BLaER1 (cell line): ENCODE results near the gene COA3.

ENCODE experiments used
- H3K27ac ChIP-seq: shearing (Covaris generic); formaldehyde crosslinking; 2 replicates; pipeline ENCODE4 v1.8.1; 2022
- H3K27me3 ChIP-seq: shearing (Covaris generic); formaldehyde crosslinking; 2 replicates; pipeline ENCODE4 v1.8.1; 2022
- H3K36me3 ChIP-seq: shearing (Covaris generic); formaldehyde crosslinking; 2 replicates; pipeline ENCODE4 v1.8.1; 2022
- H3K4me1 ChIP-seq: shearing (Covaris generic); formaldehyde crosslinking; 2 replicates; pipeline ENCODE4 v1.8.1; 2022
- H3K4me2 ChIP-seq: shearing (Covaris generic); formaldehyde crosslinking; 2 replicates; pipeline ENCODE4 v1.8.1; 2022
- H3K4me3 ChIP-seq: shearing (Covaris generic); formaldehyde crosslinking; 2 replicates; pipeline ENCODE4 v1.8.1; 2022
- H3K9ac ChIP-seq: shearing (Covaris generic); formaldehyde crosslinking; 2 replicates; pipeline ENCODE4 v1.8.1; 2022
- H3K9me3 ChIP-seq: shearing (Covaris generic); formaldehyde crosslinking; 2 replicates; pipeline ENCODE4 v1.8.1; 2022
- H4K20me1 ChIP-seq: shearing (Covaris generic); formaldehyde crosslinking; 2 replicates; pipeline ENCODE4 v1.8.1; 2022
- Cebpa-rat ChIP-seq: shearing (Covaris generic); IDR thresholded peaks from 2 replicates; pipeline ENCODE4 v1.8.1; 2022

COA3 gene

GRCh38 chr17:42760652-42761581, 37.6 kb downstream of the COA3 start, which contains the start of gene RAMP2:
RAMP2 (plus strand) TSS chr17:42761227; CDS start chr17:42761262, 35 bp downstream.
- Histone ChIP-seq H3K9me3 (no peaks in the 10 kb centered on the region), H4K20me1 (peaks cover 16% of the 10 kb centered on the region), H3K4me2 (peak within 1 kb of the TSS; percentile 90), H3K4me3 (peak within 1 kb of the TSS; percentile 63), H3K4me1 (peaks cover 12% of the 10 kb centered on the region), H3K27me3 (peaks cover 53% of the 10 kb centered on the region), H3K9ac (0 out of 2 replicates have a peak within 1 kb of the TSS, but pooled peaks have one; percentile 15), H3K27ac (no peak within 1 kb of the TSS), H3K36me3 (no peaks in the 10 kb centered on the region)
- no peak for TF ChIP-seq Cebpa-rat

GRCh38 chr17:42759982-42760651, 38.4 kb downstream of the COA3 start:
- Histone ChIP-seq H3K4me3 (no peak overlapping the region), H3K9ac (no peak overlapping the region), H3K4me1 (peaks cover 12% of the 10 kb centered on the region), H3K27me3 (peaks cover 53% of the 10 kb centered on the region), H4K20me1 (peaks cover 16% of the 10 kb centered on the region), H3K9me3 (no peaks in the 10 kb centered on the region), H3K27ac (no peak overlapping the region), H3K36me3 (no peaks in the 10 kb centered on the region), H3K4me2 (no peak overlapping the region; the same call in 1 of the 2 replicates)
- no peak for TF ChIP-seq Cebpa-rat

GRCh38 chr17:42754782-42755181, 43.7 kb downstream of the COA3 start:
- H3K27me3 ChIP-seq: peaks cover 17% of the 10 kb centered on the region
- H3K27ac ChIP-seq: no peak overlapping the region
- no peaks in the 10 kb centered on the region for H4K20me1 ChIP-seq
- no peaks in the 10 kb centered on the region for H3K9me3 ChIP-seq
- H3K4me2 ChIP-seq: no peak overlapping the region
- no peaks in the 10 kb centered on the region for H3K36me3 ChIP-seq
- no peak overlapping the region for H3K4me3 ChIP-seq
- H3K4me1 ChIP-seq: 0 out of 2 replicates have a peak, but pooled peaks cover 4% of the 10 kb centered on the region
- TF ChIP-seq Cebpa-rat: no peak
- H3K9ac ChIP-seq: no peak overlapping the region

GRCh38 chr17:42751628-42752027, 46.9 kb downstream of the COA3 start:
- Histone ChIP-seq H3K27ac (no peak overlapping the region), H3K4me2 (no peak overlapping the region), H3K4me3 (no peak overlapping the region), H3K27me3 (no peaks in the 10 kb centered on the region), H4K20me1 (no peaks in the 10 kb centered on the region), H3K9me3 (no peaks in the 10 kb centered on the region), H3K9ac (no peak overlapping the region), H3K36me3 (no peaks in the 10 kb centered on the region), H3K4me1 (0 out of 2 replicates have a peak, but pooled peaks cover 4% of the 10 kb centered on the region)
- TF ChIP-seq Cebpa-rat: no peak

GRCh38 chr17:42750739-42751344, 47.7 kb downstream of the COA3 start:
- Histone ChIP-seq H4K20me1 (no peaks in the 10 kb centered on the region), H3K4me1 (0 out of 2 replicates have a peak, but pooled peaks cover 4% of the 10 kb centered on the region), H3K4me3 (no peak overlapping the region), H3K9me3 (no peaks in the 10 kb centered on the region), H3K27ac (no peak overlapping the region), H3K9ac (no peak overlapping the region), H3K36me3 (no peaks in the 10 kb centered on the region), H3K4me2 (no peak overlapping the region), H3K27me3 (no peaks in the 10 kb centered on the region)
- no peak for TF ChIP-seq Cebpa-rat

- no peaks in the 10 kb centered on the region for H3K27me3 ChIP-seq
- H3K9me3 ChIP-seq: no peaks in the 10 kb centered on the region
- H3K9ac ChIP-seq: no peak overlapping the region
- TF ChIP-seq Cebpa-rat: no peak
- no peak overlapping the region for H3K27ac ChIP-seq
- no peak overlapping the region for H3K4me2 ChIP-seq
- no peaks in the 10 kb centered on the region for H4K20me1 ChIP-seq
- peaks cover 6% of the 10 kb centered on the region; the same call in 1 of the 2 replicates for H3K4me1 ChIP-seq
- no peaks in the 10 kb centered on the region for H3K36me3 ChIP-seq
- H3K4me3 ChIP-seq: no peak overlapping the region
Measured at GRCh38 chr17:42748908-42749798, 49.4 kb downstream of the COA3 start.

GRCh38 chr17:42748202-42748907, 50.1 kb downstream of the COA3 start:
- Histone ChIP-seq H4K20me1 (no peaks in the 10 kb centered on the region; the same call in 1 of the 2 replicates), H3K27me3 (no peaks in the 10 kb centered on the region), H3K9ac (no peak overlapping the region), H3K4me1 (peaks cover 14% of the 10 kb centered on the region), H3K9me3 (no peaks in the 10 kb centered on the region), H3K4me2 (no peak overlapping the region), H3K4me3 (no peak overlapping the region), H3K36me3 (no peaks in the 10 kb centered on the region), H3K27ac (no peak overlapping the region)
- TF ChIP-seq Cebpa-rat: no peak
